Body of pancreas (tissue), 4 donors: ENCODE results near the gene MCTP1. TPM values are rescaled to one million over a fixed set of nuclear protein-coding genes. Genes with fewer than 3 reads are reported as not detected.

Experiments
- ATAC-seq: fragments of 150-250 bp; one replicate; pipeline ENCODE4 v1.9.1; 2016
- DNase-seq, 4 donors: peaks; one replicate each; pipeline ENCODE4 v3.0.0-alpha.2; 2019
- H3K27ac ChIP-seq, 4 donors: fragments of 200-600 bp; sonication (generic); 1 replicate in 3 of 4; 2 replicates in 1 of 4; pipeline versions ENCODE4 v1.5.1 to v1.6.1; 2016 to 2019; ENCODE audit warnings: mild to moderate bottlenecking in 1 of 4, mixed read lengths in 1 of 4, moderate library complexity in 1 of 4
- H3K27me3 ChIP-seq, 2 donors: fragments of 200-600 bp; sonication (generic); one replicate each; pipeline ENCODE4 v1.6.0; 2016; ENCODE audit warnings: mild to moderate bottlenecking in 1 of 2
- H3K36me3 ChIP-seq, 2 donors: fragments of 200-600 bp; sonication (generic); replicated peaks in 1 of 2; 2 replicates each; pipeline ENCODE4 v1.5.1; 2016; ENCODE audit warnings: low read depth in 2 of 2; ENCODE audit not compliant: insufficient read depth in 1 of 2
- H3K4me1 ChIP-seq: fragments of 200-600 bp; sonication (generic); one replicate; pipeline ENCODE4 v1.6.0; 2016
- H3K4me3 ChIP-seq, 2 donors: fragments of 200-600 bp; sonication (generic); 1 replicate in 1 of 2; 2 replicates in 1 of 2; pipeline ENCODE4 v1.5.1; 2016 to 2019
- H3K9me3 ChIP-seq, 3 donors: fragments of 200-600 bp; sonication (generic); 1 replicate in 2 of 3; 2 replicates in 1 of 3; pipeline ENCODE4 v1.5.1; 2016
- POLR2A ChIP-seq, 3 donors: fragments of 450-650 bp; IDR thresholded peaks; one replicate each; pipeline ENCODE4 v1.6.1; 2016; ENCODE audit warnings: antibody characterized with exemption in 3 of 3, mild to moderate bottlenecking in 2 of 3
- WGBS, 2 donors: methylation state at CpG; one replicate each; pipeline ENCODE4 v1.1.5; 2017; 5-methylcytosine and 5-hydroxymethylcytosine counted together
- intact Hi-C: fragments of 100-400 bp; cut with DNase I; formaldehyde crosslinking; loops from one replicate; pipeline ENCODE4 v1.15.1; 2023
- total RNA-seq, 2 donors: library from RNA; depleted of rRNA; stranded (reverse); fragments of >200 nt; gene quantifications; one replicate each; pipeline ENCODE4 v1.1.0, GENCODE V29; 2016
- TF ChIP-seq, protein P1 (sequence below), 7 experiments: fragments of 450-650 bp in 4 of 7; fragments of 200-600 bp in 3 of 7; sonication (generic) in 3 of 7; IDR thresholded peaks; one replicate each; pipeline ENCODE4 v1.5.1; 2016 to 2019; ENCODE audit warnings: antibody characterized with exemption in 7 of 7

MCTP1 gene
- total RNA-seq, 2 donors from 2014 or later: 3.6 to 8.8 TPM

DNA sequence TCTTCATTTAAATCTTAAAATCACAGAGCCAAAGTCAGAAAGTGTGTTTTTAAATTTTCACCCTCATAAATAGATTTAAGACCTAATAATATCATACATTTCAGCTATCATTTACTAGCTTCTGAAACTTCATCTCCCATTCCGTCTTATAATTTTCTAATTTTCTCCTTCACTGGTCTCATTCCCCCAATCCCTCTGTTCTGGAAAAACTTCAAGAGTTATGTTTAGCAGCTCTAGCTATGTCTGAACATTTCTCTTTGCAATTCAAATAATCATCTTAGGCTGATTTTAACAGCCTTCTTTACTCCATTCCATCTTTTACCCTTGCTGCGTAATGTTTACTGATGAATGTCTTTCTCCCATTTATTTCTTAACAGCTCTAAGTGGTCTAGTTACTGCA, 474.0 kb downstream of the MCTP1 start:
- DNase-seq (no peak), ATAC-seq (no peak)
- Histone ChIP-seq H3K4me3 (no peak overlapping the region), H3K27me3 (no peaks in the 10 kb centered on the region), H3K9me3 (no peaks in the 10 kb centered on the region), H3K27ac (no peak overlapping the region), H3K36me3 (no peaks in the 10 kb centered on the region), H3K4me1 (no peaks in the 10 kb centered on the region)
- intact Hi-C loops: no loop called here
- 66 to 75% methylated on average over 2 of the region's 2 CpGs for WGBS, 2 donors
- TF ChIP-seq, protein P1, sequence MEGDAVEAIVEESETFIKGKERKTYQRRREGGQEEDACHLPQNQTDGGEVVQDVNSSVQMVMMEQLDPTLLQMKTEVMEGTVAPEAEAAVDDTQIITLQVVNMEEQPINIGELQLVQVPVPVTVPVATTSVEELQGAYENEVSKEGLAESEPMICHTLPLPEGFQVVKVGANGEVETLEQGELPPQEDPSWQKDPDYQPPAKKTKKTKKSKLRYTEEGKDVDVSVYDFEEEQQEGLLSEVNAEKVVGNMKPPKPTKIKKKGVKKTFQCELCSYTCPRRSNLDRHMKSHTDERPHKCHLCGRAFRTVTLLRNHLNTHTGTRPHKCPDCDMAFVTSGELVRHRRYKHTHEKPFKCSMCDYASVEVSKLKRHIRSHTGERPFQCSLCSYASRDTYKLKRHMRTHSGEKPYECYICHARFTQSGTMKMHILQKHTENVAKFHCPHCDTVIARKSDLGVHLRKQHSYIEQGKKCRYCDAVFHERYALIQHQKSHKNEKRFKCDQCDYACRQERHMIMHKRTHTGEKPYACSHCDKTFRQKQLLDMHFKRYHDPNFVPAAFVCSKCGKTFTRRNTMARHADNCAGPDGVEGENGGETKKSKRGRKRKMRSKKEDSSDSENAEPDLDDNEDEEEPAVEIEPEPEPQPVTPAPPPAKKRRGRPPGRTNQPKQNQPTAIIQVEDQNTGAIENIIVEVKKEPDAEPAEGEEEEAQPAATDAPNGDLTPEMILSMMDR (IDR thresholded peaks at IDR 0.05): no peak
- no peak for TF ChIP-seq POLR2A (IDR thresholded peaks at IDR 0.05)

DNA sequence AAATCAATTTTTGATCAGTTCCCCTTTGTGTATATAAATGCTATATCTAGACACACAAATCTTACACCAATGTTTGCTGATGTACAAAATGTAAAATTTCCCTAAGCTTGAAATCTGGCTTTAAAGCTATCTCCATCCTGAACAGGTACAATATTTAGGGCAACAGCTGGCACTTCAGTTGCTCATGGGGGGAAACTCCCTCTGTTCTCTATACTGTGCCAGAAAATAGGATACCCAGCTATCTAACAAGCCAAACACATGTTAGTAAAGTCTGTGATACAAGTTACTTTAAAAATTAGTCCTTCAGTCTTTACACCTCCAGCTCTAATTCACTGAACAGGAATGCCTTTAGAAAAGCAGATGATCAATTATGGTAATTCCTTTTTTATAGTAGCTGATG, 474.6 kb downstream of the MCTP1 start:
- no peak overlapping the region for H3K27ac ChIP-seq
- ATAC-seq: no peak
- H3K27me3 ChIP-seq: no peaks in the 10 kb centered on the region
- no peak overlapping the region for H3K4me3 ChIP-seq
- no peaks in the 10 kb centered on the region for H3K36me3 ChIP-seq
- intact Hi-C loops: no loop called here
- DNase-seq: no peak
- H3K9me3 ChIP-seq: no peaks in the 10 kb centered on the region
- TF ChIP-seq, protein P1 (IDR thresholded peaks at IDR 0.05): no peak
- TF ChIP-seq POLR2A (IDR thresholded peaks at IDR 0.05): no peak
- H3K4me1 ChIP-seq: no peaks in the 10 kb centered on the region

DNA sequence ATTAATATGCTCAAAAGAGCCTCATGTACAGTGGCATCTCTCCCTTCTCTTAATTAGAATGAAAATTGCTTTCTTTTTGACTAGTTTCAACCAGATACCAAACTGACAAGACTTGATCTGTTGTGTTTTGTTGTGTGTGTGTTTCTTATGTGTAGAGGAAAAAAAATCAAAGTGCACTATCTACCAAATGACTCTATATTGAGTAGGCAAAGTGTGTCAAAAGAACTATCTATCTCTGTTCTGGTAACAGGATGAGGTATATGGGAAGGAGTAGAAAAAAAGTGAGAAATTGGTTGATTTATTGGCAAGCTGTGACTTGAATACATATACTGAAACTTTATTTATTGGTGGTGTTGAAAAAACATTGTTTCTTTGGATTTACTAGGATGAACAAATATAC, 476.4 kb downstream of the MCTP1 start:
- no peak for ATAC-seq
- Histone ChIP-seq H3K27me3 (no peaks in the 10 kb centered on the region), H3K27ac (no peak overlapping the region), H3K4me3 (no peak overlapping the region), H3K4me1 (no peaks in the 10 kb centered on the region), H3K36me3 (no peaks in the 10 kb centered on the region), H3K9me3 (no peaks in the 10 kb centered on the region)
- DNase-seq: no peak
- no peak for TF ChIP-seq POLR2A (IDR thresholded peaks at IDR 0.05)
- TF ChIP-seq, protein P1 (IDR thresholded peaks at IDR 0.05): no peak
- intact Hi-C loops: no loop called here

DNA sequence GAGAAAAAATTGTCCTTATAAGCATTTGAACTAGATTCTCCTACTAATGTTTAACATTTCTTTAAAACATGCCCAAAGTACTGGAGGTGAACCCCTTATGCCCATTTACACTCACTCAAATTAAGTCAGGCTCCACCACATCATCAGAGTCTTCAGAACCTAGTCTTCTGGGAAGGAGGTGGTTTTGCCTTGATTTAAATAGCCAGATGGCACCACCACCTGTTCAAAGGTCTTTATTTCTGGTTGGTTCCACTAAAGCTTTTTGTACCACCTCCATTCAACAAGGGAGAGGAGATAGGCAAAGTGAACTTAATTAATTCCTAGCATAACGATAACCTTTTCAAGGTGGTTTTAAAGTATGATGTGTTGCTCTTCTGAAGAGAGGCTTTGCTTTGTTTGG, 476.9 kb downstream of the MCTP1 start:
- Histone ChIP-seq H3K27ac (no peak overlapping the region), H3K9me3 (no peaks in the 10 kb centered on the region), H3K4me3 (no peak overlapping the region), H3K27me3 (no peaks in the 10 kb centered on the region), H3K36me3 (no peaks in the 10 kb centered on the region), H3K4me1 (no peaks in the 10 kb centered on the region)
- no peak for TF ChIP-seq POLR2A (IDR thresholded peaks at IDR 0.05)
- TF ChIP-seq, protein P1 (IDR thresholded peaks at IDR 0.05): no peak
- ATAC-seq (no peak), DNase-seq (no peak)
- intact Hi-C loops: no loop called here
- 69 to 71% methylated on average over 1 of the region's 1 CpG for WGBS, 2 donors

DNA sequence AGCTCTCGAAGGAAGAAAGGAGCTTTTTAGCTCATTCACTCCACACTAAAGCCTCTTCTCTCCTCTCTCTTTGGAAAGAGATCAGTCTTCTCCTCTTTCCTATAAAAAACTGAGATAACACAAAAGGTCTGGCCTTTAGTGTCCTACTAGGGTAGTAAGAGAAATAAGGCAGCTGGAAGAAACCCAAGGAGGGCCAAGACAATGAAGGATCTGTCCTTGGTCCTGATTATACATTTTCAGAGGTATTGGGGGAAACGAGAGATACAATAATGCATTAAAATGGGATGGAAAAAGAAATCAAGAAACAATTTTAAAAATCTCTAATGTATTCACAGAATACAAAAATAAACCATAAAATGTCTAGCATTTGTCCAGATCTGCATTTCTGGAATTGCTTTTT, 482.4 kb downstream of the MCTP1 start:
- H3K9me3 ChIP-seq: no peaks in the 10 kb centered on the region
- intact Hi-C loops: no loop called here
- WGBS, 2 donors: 61 to 67% methylated on average over 2 of the region's 2 CpGs
- no peak overlapping the region for H3K4me3 ChIP-seq
- H3K4me1 ChIP-seq: no peaks in the 10 kb centered on the region
- no peaks in the 10 kb centered on the region for H3K36me3 ChIP-seq
- no peaks in the 10 kb centered on the region for H3K27me3 ChIP-seq
- TF ChIP-seq POLR2A (IDR thresholded peaks at IDR 0.05): no peak
- TF ChIP-seq, protein P1 (IDR thresholded peaks at IDR 0.05): no peak
- H3K27ac ChIP-seq: no peak overlapping the region
- no peak for ATAC-seq
- no peak for DNase-seq
